DOHH2 (cell line): ENCODE measurements around the gene LAMA2.

ENCODE experiments used
- H3F3A ChIP-seq: fragments of 200-600 bp; sonication (generic), shearing (Covaris generic); 2 replicates; pipeline ENCODE4 v1.6.0; 2016; ENCODE audit warnings: antibody characterized with exemption, mild to moderate bottlenecking; ENCODE audit not compliant: control insufficient read depth, insufficient read depth
- H3K27ac ChIP-seq: fragments of 200-600 bp; sonication (generic); 2 replicates; pipeline ENCODE4 v1.5.1; 2014; ENCODE audit warnings: low read depth, mild to moderate bottlenecking, low read length, moderate library complexity
- H3K27me3 ChIP-seq: fragments of 200-600 bp; sonication (generic); 2 replicates; pipeline ENCODE4 v1.6.1; 2014; ENCODE audit warnings: mild to moderate bottlenecking, low read length, mixed read lengths; ENCODE audit not compliant: control insufficient read depth
- H3K36me3 ChIP-seq: fragments of 200-600 bp; sonication (generic); 2 replicates; pipeline ENCODE4 v1.6.1; 2014; ENCODE audit warnings: mild to moderate bottlenecking, low read length, moderate library complexity, mixed read lengths; ENCODE audit not compliant: control insufficient read depth
- H3K4me1 ChIP-seq: fragments of 200-600 bp; sonication (generic); 2 replicates; pipeline ENCODE4 v1.6.1; 2014; ENCODE audit warnings: mild to moderate bottlenecking, low read length, mixed read lengths; ENCODE audit not compliant: control insufficient read depth
- H3K4me2 ChIP-seq: fragments of 200-600 bp; sonication (generic); 2 replicates; pipeline ENCODE4 v1.6.0; 2014; ENCODE audit warnings: mild to moderate bottlenecking, low read length, moderate library complexity
- H3K4me3 ChIP-seq: fragments of 200-600 bp; sonication (generic); 2 replicates; pipeline ENCODE4 v1.5.1; 2014; ENCODE audit warnings: mild to moderate bottlenecking, low read length, mixed read lengths
- H3K79me2 ChIP-seq: fragments of 200-600 bp; sonication (generic); 2 replicates; pipeline ENCODE4 v1.6.1; 2014; ENCODE audit warnings: mild to moderate bottlenecking, low read length, mixed read lengths; ENCODE audit not compliant: control insufficient read depth
- H3K9me2 ChIP-seq: fragments of 200-600 bp; sonication (generic); replicated peaks from 2 replicates; pipeline ENCODE4 v1.6.1; 2014; ENCODE audit warnings: mild to moderate bottlenecking, low read length, mixed read lengths; ENCODE audit not compliant: control insufficient read depth
- H3K9me3 ChIP-seq: fragments of 200-600 bp; sonication (generic); 2 replicates; pipeline ENCODE4 v1.6.1; 2014; ENCODE audit warnings: antibody characterized with exemption, low read length, mixed read lengths; ENCODE audit not compliant: control insufficient read depth, insufficient read depth
- H4K20me1 ChIP-seq: fragments of 200-600 bp; sonication (generic); 2 replicates; pipeline ENCODE4 v1.6.0; 2014; ENCODE audit warnings: low read depth, mild to moderate bottlenecking, antibody characterized with exemption, low read length, moderate library complexity; ENCODE audit not compliant: control insufficient read depth, insufficient read depth
- CTCF ChIP-seq: fragments of 200-600 bp; sonication (generic); IDR thresholded peaks from one replicate; pipeline ENCODE4 v1.5.1; 2014; ENCODE audit warnings: antibody characterized with exemption, mild to moderate bottlenecking, low read depth, low read length; ENCODE audit not compliant: poor library complexity, severe bottlenecking
- EZH2phosphoT487 ChIP-seq: fragments of 200-600 bp; sonication (generic); IDR thresholded peaks from 2 replicates; pipeline ENCODE4 v1.6.1; 2017; ENCODE audit warnings: borderline replicate concordance, mild to moderate bottlenecking, antibody characterized with exemption, low read length, moderate library complexity, mixed read lengths

Gene LAMA2

DNA sequence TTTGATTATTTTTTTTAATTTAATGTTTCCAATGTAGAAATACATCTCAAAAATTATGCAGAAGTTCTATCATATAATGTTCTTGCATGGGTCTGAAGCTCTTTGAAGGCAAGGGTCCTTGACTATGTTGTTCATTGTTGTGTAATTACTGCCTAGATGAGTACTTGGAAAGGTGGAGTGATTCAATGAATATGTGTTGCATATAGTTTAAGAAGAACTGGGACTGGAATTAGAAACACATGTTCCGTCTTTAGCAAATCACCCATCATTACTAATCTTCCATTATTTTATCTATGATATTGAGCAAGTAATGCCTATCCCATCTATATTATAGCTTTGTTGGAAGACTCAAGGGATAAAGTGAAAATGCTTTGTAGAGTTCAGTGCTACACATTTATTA, 147.3 kb downstream of the LAMA2 start:
- H3K4me2 ChIP-seq: no peak overlapping the region
- H3K4me1 ChIP-seq: no peaks in the 10 kb centered on the region
- TF ChIP-seq CTCF: no peak
- no peak for TF ChIP-seq EZH2phosphoT487
- no peaks in the 10 kb centered on the region for H4K20me1 ChIP-seq
- H3K27me3 ChIP-seq: no peaks in the 10 kb centered on the region
- H3K79me2 ChIP-seq: no peaks in the 10 kb centered on the region
- no peaks in the 10 kb centered on the region for H3K36me3 ChIP-seq
- H3K27ac ChIP-seq: no peak overlapping the region
- H3K4me3 ChIP-seq: no peak overlapping the region
- no peaks in the 10 kb centered on the region; the same call in 1 of the 2 replicates for H3K9me3 ChIP-seq
- H3F3A ChIP-seq: no peaks in the 10 kb centered on the region
- H3K9me2 ChIP-seq: no peaks in the 10 kb centered on the region

- Histone ChIP-seq H3K36me3 (no peaks in the 10 kb centered on the region), H3K4me3 (no peak overlapping the region), H3F3A (no peaks in the 10 kb centered on the region), H3K4me2 (no peak overlapping the region), H3K27ac (no peak overlapping the region), H3K9me3 (no peaks in the 10 kb centered on the region), H3K27me3 (no peaks in the 10 kb centered on the region), H3K9me2 (no peaks in the 10 kb centered on the region), H3K79me2 (no peaks in the 10 kb centered on the region), H3K4me1 (no peaks in the 10 kb centered on the region), H4K20me1 (no peaks in the 10 kb centered on the region)
- TF ChIP-seq CTCF: no peak
- no peak for TF ChIP-seq EZH2phosphoT487
Measured at GRCh38 chr6:129031051-129031599, 148.2 kb downstream of the LAMA2 start.

DNA sequence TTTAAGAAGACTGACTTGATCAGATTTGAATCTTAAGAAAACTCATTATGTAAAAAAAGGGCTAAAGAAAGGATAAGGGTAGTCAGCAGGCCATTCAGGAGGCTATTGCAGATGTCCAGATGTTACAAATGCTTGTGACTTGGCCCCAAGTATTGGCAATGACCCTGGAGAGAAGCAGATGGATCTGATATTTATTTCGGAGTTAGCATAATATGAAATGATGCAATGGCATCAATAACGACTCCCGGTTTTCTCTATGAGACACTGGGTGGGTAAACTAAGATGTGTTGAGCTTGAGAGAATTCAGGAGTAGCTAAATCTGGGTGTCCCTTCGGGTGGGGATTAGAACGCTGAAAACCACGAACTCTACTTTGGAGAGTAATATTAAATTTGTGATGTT, 149.7 kb downstream of the LAMA2 start:
- H3K9me3 ChIP-seq: no peaks in the 10 kb centered on the region
- TF ChIP-seq EZH2phosphoT487: no peak
- TF ChIP-seq CTCF: no peak

More for the DNA sequence above, 149.7 kb downstream of the LAMA2 start:
- H3K4me3 ChIP-seq: no peak overlapping the region
- H3K4me1 ChIP-seq: no peaks in the 10 kb centered on the region
- H3K79me2 ChIP-seq: no peaks in the 10 kb centered on the region
- H3K36me3 ChIP-seq: no peaks in the 10 kb centered on the region
- H3K27ac ChIP-seq: no peak overlapping the region
- H3K27me3 ChIP-seq: no peaks in the 10 kb centered on the region
- H4K20me1 ChIP-seq: no peaks in the 10 kb centered on the region
- no peaks in the 10 kb centered on the region for H3K9me2 ChIP-seq
- no peaks in the 10 kb centered on the region for H3F3A ChIP-seq
- H3K4me2 ChIP-seq: no peak overlapping the region
